Activated CD4-positive, alpha-beta memory T cell treated with anti-CD3 and anti-CD28 coated beads for 36 hours (primary cell): ENCODE measurements around the gene RAD52. TPM values are rescaled to one million over a fixed set of nuclear protein-coding genes. Genes with fewer than 3 reads are reported as not detected.

Source experiments
- CTCF ChIA-PET: fragments of 350-600 bp; sonication (Branson Sonifier 250); formaldehyde crosslinking; loops from one replicate; lab custom pipeline; 2021; ENCODE audit warnings: antibody characterized with exemption, inconsistent platforms; lab: Charles Lee
- POLR2A ChIA-PET: fragments of 350-600 bp; sonication (Branson Sonifier 250); formaldehyde crosslinking; loops from one replicate; lab custom pipeline; 2021; ENCODE audit warnings: antibody characterized with exemption; lab: Charles Lee
- DNase-seq: peaks from one replicate; pipeline ENCODE4 v3.0.0-alpha.2; 2020
- H3K27ac Mint-ChIP-seq: one replicate; pipeline ENCODE4 v1.8.0; 2021; ENCODE audit warnings: mixed read lengths
- H3K27me3 Mint-ChIP-seq: one replicate; pipeline ENCODE4 v1.8.0; 2021; ENCODE audit warnings: mixed read lengths
- H3K36me3 Mint-ChIP-seq: one replicate; pipeline ENCODE4 v1.8.0; 2021; ENCODE audit warnings: mixed read lengths
- H3K4me1 Mint-ChIP-seq: one replicate; pipeline ENCODE4 v1.8.0; 2021; ENCODE audit warnings: low read depth, mixed read lengths
- H3K4me3 Mint-ChIP-seq: one replicate; pipeline ENCODE4 v1.8.0; 2021; ENCODE audit warnings: mild to moderate bottlenecking, mixed read lengths
- H3K9me3 Mint-ChIP-seq: one replicate; pipeline ENCODE4 v1.8.0; 2021; ENCODE audit warnings: mixed read lengths
- intact Hi-C: fragments of 100-400 bp; cut with micrococcal nuclease; formaldehyde crosslinking; loops from one replicate; pipeline ENCODE4 v1.15.1; 2023
- total RNA-seq, 2 experiments: library from RNA; stranded (reverse); gene quantifications; one replicate each; pipeline ENCODE4 v1.2.3, GENCODE V29; 2021

RAD52 gene
- total RNA-seq, 2 experiments from 2014 or later = 9.5 to 14.5 TPM

DNA sequence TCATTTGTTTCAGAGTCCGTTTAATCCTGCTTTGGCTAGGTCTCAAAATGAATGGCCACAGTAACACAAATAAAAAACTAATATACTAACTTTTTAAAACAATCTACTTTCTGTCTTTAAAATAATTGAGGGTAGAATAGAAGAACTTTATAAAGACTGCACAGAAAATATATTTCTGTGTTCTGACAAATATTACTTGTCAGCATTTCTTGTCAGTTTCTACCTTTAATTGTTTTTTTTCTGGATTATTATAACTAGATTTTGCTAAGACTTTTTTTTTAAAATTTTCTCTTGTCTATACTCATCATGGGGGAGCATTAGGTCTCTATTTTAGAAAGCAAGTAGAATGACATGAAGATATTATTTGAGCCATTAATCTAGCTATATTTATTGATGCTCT, 86.2 kb downstream of the RAD52 start:
- intact Hi-C loops = no loop called here
- no peak overlapping the region for H3K4me3 Mint-ChIP-seq
- H3K27ac Mint-ChIP-seq = no peak overlapping the region
- CTCF ChIA-PET = interaction anchor here (0.8 kb wide), 1 partner anchor 9 kb away, joined by 3 read pairs; no protein-coding TSS in a partner anchor
- H3K9me3 Mint-ChIP-seq = no peaks in the 10 kb centered on the region
- H3K27me3 Mint-ChIP-seq = no peaks in the 10 kb centered on the region
- peaks cover 28% of the 10 kb centered on the region for H3K36me3 Mint-ChIP-seq
- POLR2A ChIA-PET = no interaction called here
- H3K4me1 Mint-ChIP-seq = peaks cover 3% of the 10 kb centered on the region
- no peak for DNase-seq

- CTCF ChIA-PET = interaction anchor here (0.7 to 1.8 kb wide), 4 partner anchors 45 to 293 kb away, joined by 3 to 6 read pairs (median 4); no protein-coding TSS in a partner anchor
- Mint-ChIP-seq H3K36me3 (peaks cover 28% of the 10 kb centered on the region), H3K27ac (no peak overlapping the region), H3K4me3 (no peak overlapping the region), H3K27me3 (no peaks in the 10 kb centered on the region), H3K9me3 (no peaks in the 10 kb centered on the region), H3K4me1 (peaks cover 3% of the 10 kb centered on the region)
- intact Hi-C loops = no loop called here
- DNase-seq = no peak
- POLR2A ChIA-PET = interaction anchor here (0.8 kb wide), 1 partner anchor 17 kb away, joined by 3 read pairs; no protein-coding TSS in a partner anchor
Observed at GRCh38 chr12:862303-862911, 87.1 kb downstream of the RAD52 start.

Other genes starting within 250 kb of the RAD52 start
- gene WNK1, start 197.1 kb downstream of the RAD52 start, total RNA-seq = 100 to 1,000 TPM; 139 to 140 TPM
- 10 to 100 TPM; 19.1 to 21.8 TPM for gene ERC1, start 41.5 kb upstream of the RAD52 start, total RNA-seq